ENCODE results near the gene TTLL6.

TTLL6 gene

GRCh38 chr17:48756830-48757251, 60.2 kb downstream of the TTLL6 start:
- no peak for DNase-seq

GRCh38 chr17:48755356-48755755, 61.7 kb downstream of the TTLL6 start:
- no peak for DNase-seq

- DNase-seq, result no peak
Measured at GRCh38 chr17:48754500-48755261, 62.3 kb downstream of the TTLL6 start.

GRCh38 chr17:48753794-48754499, 63.1 kb downstream of the TTLL6 start:
- DNase-seq, result no peak

GRCh38 chr17:48752399-48753288, 64.4 kb downstream of the TTLL6 start:
- no peak for DNase-seq

GRCh38 chr17:48751733-48752398, 65.2 kb downstream of the TTLL6 start:
- DNase-seq, result no peak

GRCh38 chr17:48751172-48751571, 65.9 kb downstream of the TTLL6 start:
- no peak for DNase-seq

- DNase-seq, result no peak
Measured at GRCh38 chr17:48749621-48750553, 67.1 kb downstream of the TTLL6 start.

- DNase-seq, result no peak
Measured at GRCh38 chr17:48748718-48749566, 68.1 kb downstream of the TTLL6 start.

GRCh38 chr17:48747445-48748363, 69.3 kb downstream of the TTLL6 start:
- DNase-seq, result no peak

GRCh38 chr17:48746916-48747444, 70.0 kb downstream of the TTLL6 start:
- DNase-seq, result no peak

GRCh38 chr17:48745381-48746275, 71.4 kb downstream of the TTLL6 start:
- DNase-seq, result no peak

- DNase-seq, result no peak
Measured at GRCh38 chr17:48740537-48740936, 76.5 kb downstream of the TTLL6 start.

GRCh38 chr17:48738803-48739526, 78.1 kb downstream of the TTLL6 start:
- DNase-seq, result no peak

GRCh38 chr17:48738424-48738802, 78.6 kb downstream of the TTLL6 start:
- no peak for DNase-seq

- DNase-seq, result no peak
Measured at GRCh38 chr17:48737330-48738043, 79.5 kb downstream of the TTLL6 start.

- no peak for DNase-seq
Measured at GRCh38 chr17:48735062-48735351, 82.0 kb downstream of the TTLL6 start.
